ENCODE data around the gene GCAT.

GCAT gene

DNA sequence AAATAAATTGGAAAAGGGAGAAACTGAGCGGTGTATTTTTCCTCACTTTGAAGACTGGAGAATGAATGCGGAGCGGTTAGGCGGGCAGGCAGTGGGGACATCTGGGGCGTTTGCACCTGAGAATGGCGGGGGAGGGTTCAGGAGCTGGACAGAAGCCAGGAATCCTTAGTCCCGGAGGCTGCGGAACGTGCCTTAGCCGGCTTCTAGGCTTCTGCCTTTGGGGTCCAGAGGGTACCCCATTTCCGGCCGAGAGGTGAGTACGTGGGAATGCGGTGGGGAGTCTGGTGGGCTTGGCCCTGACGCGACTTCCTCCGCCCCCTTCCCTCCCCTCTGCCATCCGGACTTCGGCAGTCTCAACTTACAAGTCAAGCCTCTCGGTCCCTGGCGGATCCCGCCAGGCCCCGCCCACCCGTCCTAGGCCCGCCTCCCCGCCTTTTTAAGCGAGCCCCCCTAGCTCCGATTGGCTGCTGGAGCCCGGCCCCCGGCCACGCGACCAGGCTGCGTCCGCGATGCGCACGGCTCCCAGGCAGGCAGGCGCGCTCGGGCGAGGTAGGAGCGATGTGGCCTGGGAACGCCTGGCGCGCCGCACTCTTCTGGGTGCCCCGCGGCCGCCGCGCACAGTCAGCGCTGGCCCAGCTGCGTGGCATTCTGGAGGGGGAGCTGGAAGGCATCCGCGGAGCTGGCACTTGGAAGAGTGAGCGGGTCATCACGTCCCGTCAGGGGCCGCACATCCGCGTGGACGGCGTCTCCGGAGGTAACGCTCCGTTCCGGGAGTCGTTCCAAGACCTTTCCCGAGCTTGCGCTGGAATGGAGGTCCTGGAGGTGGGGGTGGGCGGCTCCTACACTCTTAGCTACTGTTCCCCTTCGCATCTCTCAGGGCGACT, at the start of gene GCAT:
GCAT (plus strand) TSS at position 525 of the 884 bp plus-strand sequence; CDS start at position 559, 34 bp downstream.
- DNase-seq, result peak; percentile 73 to 87

GRCh38 chr22:37758694-37759093, 49.0 kb upstream of the GCAT start:
- peak in 1 of 2 donors; percentile 41 for DNase-seq

DNA sequence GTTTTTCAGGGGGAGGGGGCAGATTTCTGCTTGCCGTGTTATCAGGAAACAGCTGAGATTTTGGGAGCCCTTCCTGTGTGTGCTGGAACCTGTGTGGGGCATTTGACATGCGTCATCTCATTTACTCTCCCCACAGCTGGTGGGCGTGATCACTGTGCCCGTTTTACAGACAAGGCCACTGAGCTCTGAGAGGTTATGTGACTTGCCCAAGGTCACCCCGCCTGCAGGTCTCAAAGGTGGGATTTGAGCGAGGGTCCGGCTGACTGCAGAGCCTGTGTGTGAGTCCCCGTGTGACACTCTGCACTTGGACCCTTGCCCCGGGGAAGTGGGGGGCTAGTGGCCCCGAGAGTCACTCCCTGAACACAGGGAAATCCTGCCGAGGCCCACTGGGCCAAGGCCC, 48.5 kb upstream of the GCAT start:
- no peak for DNase-seq

GRCh38 chr22:37760152-37760551, 47.6 kb upstream of the GCAT start:
- no peak for DNase-seq

DNA sequence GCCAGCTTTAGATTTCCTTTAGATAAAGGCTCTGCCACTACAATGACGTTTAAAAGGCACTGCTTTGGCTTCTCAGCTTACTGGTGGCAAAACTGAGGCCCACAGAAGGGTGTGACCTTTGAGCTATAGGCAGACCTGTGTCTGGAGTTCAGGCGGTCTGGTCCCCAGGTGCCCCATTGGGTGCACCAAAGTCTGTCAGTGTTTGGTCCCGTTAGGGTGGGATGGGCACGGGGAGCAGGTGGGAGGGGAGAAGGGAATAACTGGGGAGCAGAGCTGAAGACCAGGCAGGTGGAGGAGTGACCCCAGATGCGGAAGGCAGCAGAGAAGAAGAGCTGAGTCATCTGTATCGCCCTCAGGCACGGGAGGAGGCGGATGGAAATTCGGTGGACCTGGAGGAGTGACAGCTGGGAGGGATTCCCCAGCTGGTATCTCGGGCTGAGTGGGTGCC, 45.3 kb upstream of the GCAT start:
- DNase-seq, result no peak

DNA sequence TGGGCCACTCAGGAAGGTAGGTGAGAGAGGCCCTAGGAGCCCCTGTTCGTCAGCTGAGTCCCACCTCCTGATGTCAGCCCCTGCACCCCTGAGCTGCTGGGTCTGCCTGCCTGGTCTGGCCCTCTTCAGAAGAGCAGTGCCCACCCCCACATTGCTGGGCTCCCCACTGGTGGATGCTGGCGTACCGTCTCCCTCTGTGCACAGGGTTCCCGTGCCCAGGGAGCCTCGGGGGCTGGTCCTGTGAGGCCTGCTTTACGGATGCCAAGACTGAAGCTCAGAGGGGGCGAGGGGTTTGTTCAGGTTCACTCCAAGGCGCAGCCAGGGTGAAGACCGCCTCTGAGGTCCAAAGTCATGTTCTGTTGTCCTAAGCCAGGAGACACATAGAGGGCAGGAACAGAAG, 44.7 kb upstream of the GCAT start:
- no peak for DNase-seq

DNA sequence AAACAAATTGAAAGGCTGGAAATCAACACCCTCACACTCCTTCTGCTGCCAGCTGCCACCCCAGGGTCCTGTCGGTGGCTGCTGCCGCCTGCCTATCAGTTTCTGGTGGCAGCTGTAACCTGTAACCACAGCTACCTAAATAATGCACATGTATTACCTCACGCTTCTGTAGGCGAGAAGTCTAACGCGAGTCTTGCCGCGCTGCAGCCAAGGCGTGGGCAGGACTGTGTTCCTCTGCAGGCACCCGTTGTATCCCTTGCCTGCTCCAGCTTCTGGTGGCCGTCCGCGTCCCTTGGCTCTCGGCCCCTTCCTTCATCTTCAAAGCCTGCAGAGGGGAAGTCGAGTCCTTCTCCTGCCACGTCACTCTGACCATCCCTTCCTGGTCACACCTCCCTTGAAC, 44.1 kb upstream of the GCAT start:
- no peak for DNase-seq

DNA sequence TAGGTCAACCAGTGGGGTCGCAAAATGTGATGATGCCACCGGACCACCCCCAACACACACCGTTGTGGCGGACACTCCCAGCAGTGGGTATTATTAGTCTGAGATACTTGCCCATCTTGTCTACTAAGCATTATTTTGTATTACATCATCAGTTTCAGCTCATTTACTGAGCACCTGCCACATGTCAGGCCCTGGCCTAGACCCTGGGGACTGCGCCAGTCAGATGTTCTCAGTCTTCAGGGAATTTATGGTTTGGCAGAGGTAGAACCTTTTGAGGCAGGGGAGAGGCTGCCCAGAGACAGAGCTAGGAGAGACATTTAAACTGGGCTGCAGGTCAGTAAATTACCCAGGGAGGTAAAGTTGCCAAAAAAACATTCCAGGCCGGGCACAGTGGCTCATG, 43.1 kb upstream of the GCAT start:
- DNase-seq, result no peak

DNA sequence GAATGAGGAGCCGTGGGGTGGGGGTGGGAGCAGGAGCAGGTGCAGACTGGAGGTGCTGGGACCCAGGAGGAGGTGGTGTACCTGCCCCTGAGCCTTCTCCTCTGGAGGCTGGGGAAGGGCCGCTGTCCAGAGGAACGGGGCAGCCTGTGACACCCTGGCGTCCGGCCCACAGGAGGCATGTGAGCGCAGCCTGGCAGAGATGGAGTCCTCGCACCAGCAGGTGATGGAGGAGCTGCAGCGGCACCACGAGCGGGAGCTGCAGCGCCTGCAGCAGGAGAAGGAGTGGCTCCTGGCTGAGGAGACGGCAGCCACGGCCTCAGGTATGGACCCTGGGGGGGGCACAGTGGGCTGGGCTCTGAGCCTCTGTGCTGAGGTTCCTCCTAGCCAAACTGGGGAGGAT, 42.2 kb upstream of the GCAT start:
- DNase-seq, result no peak

GRCh38 chr22:37765953-37766576, 41.7 kb upstream of the GCAT start:
- DNase-seq, result no peak

DNA sequence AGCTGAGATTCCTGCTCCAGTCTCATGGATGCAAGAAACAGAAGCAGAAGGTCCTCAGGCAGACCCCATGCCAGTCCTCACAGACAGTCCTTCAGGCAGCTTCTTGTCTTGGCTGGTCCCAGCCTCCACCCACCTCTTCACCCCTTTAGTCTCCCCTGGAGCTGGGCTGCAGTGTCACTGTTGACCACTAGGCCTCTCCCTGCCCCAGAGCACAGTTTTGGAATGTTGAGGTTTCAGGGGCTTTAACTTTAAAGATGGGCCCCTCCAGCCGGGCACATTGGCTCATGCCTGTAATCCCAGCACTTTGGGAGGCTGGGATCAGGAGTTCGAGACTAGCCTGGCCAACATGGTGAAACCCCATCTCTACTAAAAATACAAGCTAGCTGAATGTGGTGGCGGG, 39.5 kb upstream of the GCAT start:
- no peak for DNase-seq

DNA sequence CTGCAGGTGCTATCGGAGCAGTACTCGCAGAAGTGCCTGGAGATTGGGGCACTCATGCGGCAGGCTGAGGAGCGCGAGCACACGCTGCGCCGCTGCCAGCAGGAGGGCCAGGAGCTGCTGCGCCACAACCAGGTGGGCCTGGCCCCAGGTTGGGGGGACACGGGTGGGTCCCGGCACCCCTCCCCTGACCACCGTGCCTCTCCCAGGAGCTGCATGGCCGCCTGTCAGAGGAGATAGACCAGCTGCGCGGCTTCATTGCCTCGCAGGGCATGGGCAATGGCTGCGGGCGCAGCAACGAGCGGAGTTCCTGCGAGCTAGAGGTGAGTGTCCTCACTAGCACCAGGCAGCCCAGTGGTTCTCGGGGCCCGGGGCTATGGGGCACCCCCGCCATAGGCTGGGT, 38.7 kb upstream of the GCAT start:
- DNase-seq, result no peak

DNA sequence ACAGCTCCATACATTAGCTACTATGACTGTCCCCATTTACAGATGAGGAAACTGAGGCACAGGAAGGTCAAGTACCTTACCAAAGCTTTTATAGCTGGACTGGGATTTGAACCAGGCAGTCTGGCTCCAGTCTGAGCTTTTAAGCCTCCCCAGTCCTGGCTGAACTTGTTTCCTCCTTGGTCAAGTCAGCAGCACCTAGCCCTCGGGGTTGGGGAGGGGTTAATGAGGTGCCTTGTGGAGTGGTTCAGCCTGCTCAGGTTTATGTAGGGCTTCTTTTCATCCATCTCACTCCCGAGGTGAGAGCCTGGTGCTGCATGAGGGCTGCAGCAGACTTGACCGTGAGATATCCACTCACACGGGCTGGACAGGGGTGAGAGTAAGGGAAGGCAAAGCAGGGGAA, 36.7 kb upstream of the GCAT start:
- DNase-seq, result no peak

GRCh38 chr22:37771702-37772427, 35.9 kb upstream of the GCAT start:
- DNase-seq, result no peak

DNA sequence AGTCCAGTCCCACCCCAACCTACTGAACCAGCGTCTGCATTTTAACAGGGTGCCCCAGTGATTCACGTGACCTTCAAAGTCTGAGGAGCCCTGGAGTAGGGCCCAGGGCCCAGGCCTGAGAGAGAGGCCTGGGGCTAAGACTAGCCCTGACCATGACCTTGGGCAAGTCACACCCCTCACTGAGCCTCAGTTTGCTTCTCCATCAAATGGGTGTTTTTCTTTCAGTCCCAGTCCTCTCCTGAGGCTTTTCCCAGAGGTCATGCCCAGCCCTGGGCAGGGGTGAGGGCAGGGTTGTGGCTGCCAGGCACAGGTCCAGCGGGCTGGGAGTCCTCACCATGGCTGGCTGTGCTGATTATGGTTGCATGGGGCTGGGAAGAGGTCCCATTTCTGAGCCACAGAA, 33.0 kb upstream of the GCAT start:
- DNase-seq, result no peak

- no peak for DNase-seq
These were observed 31.7 kb upstream of the GCAT start for GRCh38 chr22:37775785-37776638.

- DNase-seq, result no peak
These were observed 31.1 kb upstream of the GCAT start for GRCh38 chr22:37776639-37777005.

DNA sequence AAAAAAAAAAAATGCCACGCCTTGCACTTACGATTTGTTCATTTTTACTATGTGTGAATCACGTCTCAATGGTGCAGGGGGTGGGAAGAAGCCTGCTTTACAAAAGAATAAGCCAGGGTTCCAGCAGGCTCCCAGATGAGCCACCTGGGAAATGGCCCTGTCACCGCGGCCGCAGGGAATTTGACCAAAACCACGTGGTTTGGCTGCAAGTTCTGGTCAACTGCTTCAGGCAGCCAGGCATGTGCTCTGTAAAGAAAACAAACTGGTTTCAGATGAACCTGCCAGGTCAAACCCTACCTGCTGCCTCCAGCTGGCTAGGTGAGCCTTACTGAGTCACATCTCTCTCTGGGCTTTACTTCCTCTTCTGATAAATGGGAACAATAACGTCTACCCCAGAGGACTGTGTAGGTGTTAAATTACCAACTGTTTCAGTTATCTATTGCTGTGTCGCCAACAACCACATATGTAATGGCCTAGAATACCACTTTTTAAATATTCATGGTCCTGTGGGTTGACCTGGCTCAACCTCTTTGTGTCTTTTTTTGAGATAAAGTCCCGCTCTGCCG, 30.5 kb upstream of the GCAT start:
- no peak for DNase-seq

DNA sequence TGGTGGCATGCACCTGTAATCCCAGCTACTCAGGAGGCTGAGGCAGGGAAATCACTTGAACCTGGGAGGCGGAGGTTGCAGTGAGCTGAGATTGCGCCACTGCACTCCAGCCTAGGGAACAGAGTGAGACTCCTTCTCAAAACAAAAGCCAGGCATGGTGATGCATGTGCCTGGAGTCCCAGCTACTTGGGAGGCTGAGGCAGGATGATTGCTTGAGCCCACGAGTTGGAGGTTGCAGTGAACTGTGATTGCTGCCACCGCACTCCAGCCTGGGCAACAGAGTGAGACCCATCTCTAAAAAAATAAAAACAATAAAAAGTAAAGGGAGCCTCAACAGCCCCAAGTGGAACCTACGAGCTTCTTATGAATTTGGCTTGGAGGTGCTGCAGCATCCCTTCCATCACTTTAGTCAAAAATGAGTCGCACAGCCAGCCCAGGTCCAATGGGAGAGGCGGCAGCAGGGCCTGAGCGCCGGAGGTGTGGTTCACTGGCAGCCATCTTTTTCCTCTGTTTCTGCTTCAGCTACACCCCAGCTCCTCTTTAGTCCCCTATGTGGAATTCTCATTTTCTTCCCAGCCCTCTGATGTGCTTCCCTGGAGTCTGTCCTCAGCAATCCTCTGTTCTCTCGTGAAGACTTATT, 29.2 kb upstream of the GCAT start:
- no peak for DNase-seq

DNA sequence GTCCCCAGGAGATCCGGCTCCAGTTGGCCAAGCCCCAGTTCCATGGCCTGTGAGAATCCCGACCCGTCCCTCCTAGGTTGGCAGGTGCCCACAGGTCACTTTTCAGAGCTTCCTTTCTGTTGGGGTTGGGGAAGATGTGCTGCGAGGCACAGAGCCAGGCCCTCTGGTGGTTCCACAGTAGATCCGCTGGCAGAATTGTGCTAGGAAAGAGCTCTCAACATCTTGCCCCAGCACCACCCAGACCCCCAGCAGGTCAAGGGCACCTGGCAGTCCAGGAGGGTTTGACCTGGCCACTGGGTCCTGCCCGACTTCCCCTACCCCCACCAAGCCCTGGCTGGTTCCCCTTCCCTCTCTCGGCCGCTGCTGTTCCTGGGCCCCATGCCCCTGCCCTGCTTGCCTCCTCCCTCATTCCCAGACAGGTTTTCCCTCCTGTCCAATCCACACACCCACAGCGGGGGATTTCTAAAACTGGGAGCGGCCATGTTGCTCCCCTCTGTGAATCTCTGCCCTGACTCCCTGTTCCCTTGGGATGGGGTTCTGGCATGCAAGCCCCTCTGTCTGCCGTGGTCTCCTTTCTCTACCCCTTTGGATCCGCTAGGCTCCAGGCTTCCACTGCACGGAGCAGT, 26.2 kb upstream of the GCAT start:
- DNase-seq, result no peak
